Neural progenitor cell (in vitro differentiated cells): Measurements from ENCODE around the gene EXOC6B. TPM values are rescaled to one million over a fixed set of nuclear protein-coding genes. Genes with fewer than 3 reads are reported as not detected.

Source experiments
- DNase-seq: peaks from one replicate; pipeline ENCODE4 v3.0.0-alpha.2; 2016; ENCODE audit warnings: low spot score
- H2AFZ ChIP-seq: fragments of 200-600 bp; sonication (generic); replicated peaks from 2 replicates; pipeline ENCODE4 v1.6.1; 2016; ENCODE audit warnings: antibody characterized with exemption
- H3F3A ChIP-seq: fragments of 200-600 bp; sonication (generic); 2 replicates; pipeline ENCODE4 v1.6.1; 2016; ENCODE audit warnings: antibody characterized with exemption, low read depth
- H3K27ac ChIP-seq: fragments of 200-600 bp; sonication (generic); 2 replicates; pipeline ENCODE4 v1.5.1; 2016; ENCODE audit warnings: mild to moderate bottlenecking
- H3K27me3 ChIP-seq: fragments of 200-600 bp; sonication (generic); 2 replicates; pipeline ENCODE4 v1.6.1; 2016; ENCODE audit warnings: mild to moderate bottlenecking, moderate library complexity
- H3K36me3 ChIP-seq: fragments of 200-600 bp; sonication (generic); 2 replicates; pipeline ENCODE4 v1.5.1; 2016
- H3K4me1 ChIP-seq: fragments of 200-600 bp; sonication (generic); 2 replicates; pipeline ENCODE4 v1.6.1; 2016; ENCODE audit warnings: mixed run types
- H3K4me2 ChIP-seq: fragments of 200-600 bp; sonication (generic); 2 replicates; pipeline ENCODE4 v1.6.1; 2016
- H3K4me3 ChIP-seq: fragments of 200-600 bp; sonication (generic); 2 replicates; pipeline ENCODE4 v1.5.1; 2016
- H3K79me2 ChIP-seq: fragments of 200-600 bp; sonication (generic); 2 replicates; pipeline ENCODE4 v1.6.1; 2016; ENCODE audit warnings: low read depth
- H3K9ac ChIP-seq: fragments of 200-600 bp; sonication (generic); 2 replicates; pipeline ENCODE4 v1.6.1; 2016
- H3K9me3 ChIP-seq: fragments of 200-600 bp; sonication (generic); 2 replicates; pipeline ENCODE4 v1.5.1; 2016; ENCODE audit warnings: low read depth
- H4K20me1 ChIP-seq: fragments of 200-600 bp; sonication (generic); 2 replicates; pipeline ENCODE4 v1.6.1; 2016; ENCODE audit warnings: low read depth
- H3K27ac Mint-ChIP-seq: 3 replicates; pipeline ENCODE4 v1.8.0; 2021; ENCODE audit warnings: mixed read lengths
- H3K27me3 Mint-ChIP-seq: 2 replicates; pipeline ENCODE4 v1.8.0; 2022; ENCODE audit warnings: low read depth, mild to moderate bottlenecking, inconsistent platforms, moderate library complexity, mixed read lengths; ENCODE audit not compliant: insufficient read depth
- H3K36me3 Mint-ChIP-seq: 3 replicates; pipeline ENCODE4 v1.8.0; 2021; ENCODE audit warnings: mixed read lengths
- H3K4me1 Mint-ChIP-seq: 3 replicates; pipeline ENCODE4 v1.8.0; 2021; ENCODE audit warnings: mixed read lengths
- H3K4me3 Mint-ChIP-seq: 3 replicates; pipeline ENCODE4 v1.8.0; 2021; ENCODE audit warnings: mild to moderate bottlenecking, moderate library complexity, mixed read lengths
- H3K9me3 Mint-ChIP-seq: 3 replicates; pipeline ENCODE4 v1.8.0; 2020; ENCODE audit warnings: mixed read lengths
- CTCF ChIP-seq: fragments of 200-600 bp; sonication (generic); IDR thresholded peaks from 2 replicates; pipeline ENCODE4 v1.5.1; 2017; ENCODE audit warnings: antibody characterized with exemption, mild to moderate bottlenecking
- EZH2 ChIP-seq: fragments of 200-600 bp; sonication (generic); IDR thresholded peaks from 2 replicates; pipeline ENCODE4 v1.6.1; 2017; ENCODE audit warnings: antibody characterized with exemption, mild to moderate bottlenecking, moderate library complexity
- EZH2phosphoT487 ChIP-seq: fragments of 200-600 bp; sonication (generic); IDR thresholded peaks from 2 replicates; pipeline ENCODE4 v1.6.1; 2017; ENCODE audit warnings: antibody characterized with exemption
- total RNA-seq: library from RNA; depleted of rRNA; stranded (reverse); fragments of >200 nt; gene quantifications from 2 replicates; pipeline ENCODE4 v1.2.3, GENCODE V29; 2015; ENCODE audit warnings: low replicate concordance

The EXOC6B gene
- total RNA-seq, 1 donor from 2014 or later = 41.2 TPM

DNA sequence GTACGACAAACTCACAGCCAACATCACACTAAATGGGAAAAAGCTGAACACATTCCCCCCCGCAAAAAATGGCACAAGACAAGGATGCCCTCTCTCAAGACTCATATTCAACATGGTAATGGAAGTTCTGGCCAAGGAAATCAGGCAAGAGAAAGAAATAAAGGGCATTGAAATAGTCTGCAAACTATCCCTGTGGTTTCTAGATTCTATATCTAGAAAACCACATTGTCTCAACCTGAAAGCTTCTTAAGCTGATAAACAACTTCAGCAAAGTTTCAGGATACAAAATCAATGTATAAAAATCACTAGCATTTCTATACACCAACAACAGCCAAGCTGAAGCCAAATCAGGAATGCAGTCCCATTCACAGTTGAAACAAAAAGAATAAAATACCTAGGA lies 383.6 kb downstream of the EXOC6B start:
- H3K36me3 ChIP-seq = no peaks in the 10 kb centered on the region
- H3K27ac ChIP-seq = no peak overlapping the region
- Mint-ChIP-seq H3K36me3 (no peaks in the 10 kb centered on the region), H3K4me3 (no peak overlapping the region), H3K9me3 (peaks cover 16% of the 10 kb centered on the region), H3K27me3 (peaks cover 2% of the 10 kb centered on the region), H3K4me1 (no peaks in the 10 kb centered on the region), H3K27ac (no peak overlapping the region)
- H3K4me3 ChIP-seq = no peak overlapping the region
- no peak overlapping the region for H3K9ac ChIP-seq
- DNase-seq = no peak
- no peaks in the 10 kb centered on the region for H3F3A ChIP-seq
- H4K20me1 ChIP-seq = no peaks in the 10 kb centered on the region
- no peaks in the 10 kb centered on the region for H3K27me3 ChIP-seq
- H3K4me2 ChIP-seq = no peak overlapping the region
- H3K79me2 ChIP-seq = no peaks in the 10 kb centered on the region
- H3K4me1 ChIP-seq = no peaks in the 10 kb centered on the region
- no peak overlapping the region for H2AFZ ChIP-seq
- no peaks in the 10 kb centered on the region for H3K9me3 ChIP-seq
- TF ChIP-seq EZH2phosphoT487 (no peak), CTCF (no peak), EZH2 (no peak)

DNA sequence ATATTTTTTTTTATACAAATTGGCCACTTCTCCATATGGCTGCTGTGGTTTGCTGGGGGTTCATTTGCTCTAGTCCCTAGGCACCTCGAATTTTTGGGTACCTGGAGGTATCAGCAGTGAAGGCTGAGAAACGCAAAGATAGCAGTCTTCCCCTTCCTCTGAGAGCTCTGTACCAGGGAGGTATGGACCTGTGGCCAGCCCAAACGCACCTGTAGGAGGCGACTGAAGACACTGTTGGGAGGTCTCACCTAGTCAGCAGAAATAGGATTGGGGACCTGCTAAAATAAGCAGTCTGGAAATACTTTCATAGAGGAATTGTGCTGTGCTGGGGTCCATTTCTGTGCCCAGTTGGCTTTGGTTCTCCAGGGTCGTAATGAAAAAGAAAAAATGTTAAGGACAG lies 385.9 kb downstream of the EXOC6B start:
- H3K27ac Mint-ChIP-seq = no peak overlapping the region
- Histone ChIP-seq H3K4me3 (no peak overlapping the region), H3K4me1 (no peaks in the 10 kb centered on the region), H3K27me3 (no peaks in the 10 kb centered on the region), H2AFZ (no peak overlapping the region), H3K4me2 (no peak overlapping the region), H3K36me3 (no peaks in the 10 kb centered on the region), H4K20me1 (no peaks in the 10 kb centered on the region), H3K79me2 (no peaks in the 10 kb centered on the region), H3K27ac (no peak overlapping the region), H3K9ac (no peak overlapping the region), H3F3A (no peaks in the 10 kb centered on the region), H3K9me3 (no peaks in the 10 kb centered on the region)
- H3K4me3 Mint-ChIP-seq = no peak overlapping the region
- H3K4me1 Mint-ChIP-seq = no peaks in the 10 kb centered on the region
- peaks cover 2% of the 10 kb centered on the region for H3K27me3 Mint-ChIP-seq
- peaks cover 23% of the 10 kb centered on the region for H3K9me3 Mint-ChIP-seq
- H3K36me3 Mint-ChIP-seq = peaks cover 4% of the 10 kb centered on the region
- no peak for DNase-seq
- TF ChIP-seq CTCF (no peak), EZH2 (no peak), EZH2phosphoT487 (no peak)

DNA sequence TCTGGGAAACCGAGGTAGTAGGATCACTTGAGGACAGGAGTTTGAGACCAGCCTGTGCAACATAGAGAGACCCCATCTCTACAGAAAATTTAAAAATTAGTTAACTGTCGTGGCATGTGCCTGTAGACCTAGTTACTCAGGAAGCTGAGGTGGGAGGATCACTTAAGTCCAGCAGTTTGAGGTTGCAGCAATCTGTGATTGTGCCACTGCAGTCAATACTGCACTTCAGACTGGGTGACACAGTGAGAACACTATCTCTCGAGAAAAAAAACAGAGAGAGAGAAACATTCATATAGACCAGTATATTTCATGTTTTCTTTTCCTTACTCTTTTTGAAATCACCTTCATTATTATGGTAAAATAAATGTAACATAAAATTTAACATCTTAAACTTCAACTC lies 387.5 kb downstream of the EXOC6B start:
- Histone ChIP-seq H4K20me1 (no peaks in the 10 kb centered on the region), H3K79me2 (no peaks in the 10 kb centered on the region), H3K27me3 (no peaks in the 10 kb centered on the region), H3K27ac (no peak overlapping the region), H3K9ac (no peak overlapping the region), H3K4me2 (no peak overlapping the region), H2AFZ (no peak overlapping the region), H3K36me3 (no peaks in the 10 kb centered on the region), H3K9me3 (no peaks in the 10 kb centered on the region), H3F3A (no peaks in the 10 kb centered on the region), H3K4me1 (no peaks in the 10 kb centered on the region), H3K4me3 (no peak overlapping the region)
- H3K4me3 Mint-ChIP-seq = no peak overlapping the region
- H3K4me1 Mint-ChIP-seq = no peaks in the 10 kb centered on the region
- DNase-seq = no peak
- no peak overlapping the region for H3K27ac Mint-ChIP-seq
- H3K36me3 Mint-ChIP-seq = peaks cover 4% of the 10 kb centered on the region
- peaks cover 4% of the 10 kb centered on the region for H3K27me3 Mint-ChIP-seq
- peaks cover 21% of the 10 kb centered on the region for H3K9me3 Mint-ChIP-seq
- TF ChIP-seq EZH2phosphoT487 = no peak
- no peak for TF ChIP-seq EZH2
- TF ChIP-seq CTCF = no peak

DNA sequence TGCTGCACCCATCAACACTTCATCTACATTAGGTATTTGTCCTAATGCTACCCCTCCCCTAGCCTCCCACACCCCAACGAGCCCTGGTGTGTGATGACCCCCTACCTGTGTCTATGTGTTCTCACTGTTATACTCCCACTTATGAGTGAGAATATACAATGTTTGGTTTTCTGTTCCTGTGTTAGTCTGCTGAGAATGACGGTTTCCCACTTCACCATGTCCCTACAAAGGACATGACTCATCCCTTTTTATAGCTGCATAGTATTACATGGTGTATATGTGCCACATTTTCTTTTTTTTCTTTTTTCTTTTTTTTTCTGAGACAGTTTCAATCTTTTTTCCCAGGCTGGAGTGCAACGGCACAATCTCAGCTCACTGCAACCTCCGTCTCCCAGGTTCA lies 394.1 kb downstream of the EXOC6B start:
- H3K36me3 Mint-ChIP-seq = peaks cover 8% of the 10 kb centered on the region
- H3K9ac ChIP-seq = no peak overlapping the region
- H3K4me2 ChIP-seq = no peak overlapping the region
- no peaks in the 10 kb centered on the region for H3K27me3 ChIP-seq
- no peaks in the 10 kb centered on the region for H3K79me2 ChIP-seq
- peaks cover 17% of the 10 kb centered on the region for H3K9me3 Mint-ChIP-seq
- H3K36me3 ChIP-seq = no peaks in the 10 kb centered on the region
- H3K27me3 Mint-ChIP-seq = peaks cover 4% of the 10 kb centered on the region
- H3K27ac Mint-ChIP-seq = no peak overlapping the region
- DNase-seq = no peak
- no peak overlapping the region for H2AFZ ChIP-seq
- no peak overlapping the region for H3K27ac ChIP-seq
- no peaks in the 10 kb centered on the region for H4K20me1 ChIP-seq
- TF ChIP-seq CTCF (no peak), EZH2phosphoT487 (no peak)
- H3K4me1 ChIP-seq = no peaks in the 10 kb centered on the region
- H3K4me3 ChIP-seq = no peak overlapping the region
- no peaks in the 10 kb centered on the region for H3K9me3 ChIP-seq
- H3F3A ChIP-seq = no peaks in the 10 kb centered on the region
- H3K4me3 Mint-ChIP-seq = no peak overlapping the region
- no peaks in the 10 kb centered on the region for H3K4me1 Mint-ChIP-seq
